Lung (tissue), 12 donors: Measurements from ENCODE around the gene LRP1B. TPM values are rescaled to one million over a fixed set of nuclear protein-coding genes. Genes with fewer than 3 reads are reported as not detected.

Experiments used
- ATAC-seq: fragments of 200-7000 bp; cut with Tn5 transposase; one replicate; pipeline ENCODE4 v1.9.1; 2020; ENCODE audit warnings: moderate number of reproducible peaks; ENCODE audit not compliant: insufficient read depth, low FRiP score
- DNase-seq, 3 donors: peaks; one replicate each; pipeline ENCODE4 v3.0.0-alpha.2; 2013 to 2017
- H3K27ac ChIP-seq, 2 donors: one replicate each; pipeline ENCODE4 v1.5.1; 2013; ENCODE audit warnings: mild to moderate bottlenecking in 2 of 2, moderate library complexity in 2 of 2, control low read depth in 1 of 2, inconsistent platforms in 1 of 2, low read depth in 1 of 2, low read length in 1 of 2
- H3K27me3 ChIP-seq, 3 donors: one replicate each; pipeline ENCODE4 v1.5.1; 2013; ENCODE audit warnings: low read length in 2 of 3; ENCODE audit not compliant: control insufficient read depth in 3 of 3, insufficient read depth in 3 of 3
- H3K36me3 ChIP-seq, 4 donors: one replicate each; pipeline ENCODE4 v1.5.1; 2013; ENCODE audit warnings: low read length in 4 of 4, mild to moderate bottlenecking in 1 of 4, moderate library complexity in 1 of 4; ENCODE audit not compliant: control insufficient read depth in 4 of 4, insufficient read depth in 4 of 4
- H3K4me1 ChIP-seq, 5 donors: one replicate each; pipeline ENCODE4 v1.5.1; 2013; ENCODE audit warnings: low read length in 5 of 5, mild to moderate bottlenecking in 2 of 5, moderate library complexity in 1 of 5; ENCODE audit not compliant: control insufficient read depth in 5 of 5, insufficient read depth in 5 of 5
- H3K4me3 ChIP-seq: one replicate; pipeline ENCODE4 v1.5.1; 2013; ENCODE audit warnings: mild to moderate bottlenecking, control low read depth, moderate library complexity
- H3K9ac ChIP-seq, 2 donors: one replicate each; pipeline ENCODE4 v1.5.1; 2013; ENCODE audit warnings: low read length in 2 of 2, control low read depth in 1 of 2; ENCODE audit not compliant: insufficient read depth in 1 of 2
- H3K9me3 ChIP-seq, 4 donors: one replicate each; pipeline ENCODE4 v1.5.1; 2013; ENCODE audit warnings: low read length in 3 of 4, mild to moderate bottlenecking in 1 of 4, moderate library complexity in 1 of 4; ENCODE audit not compliant: control insufficient read depth in 4 of 4, insufficient read depth in 3 of 4
- CTCF ChIP-seq: IDR thresholded peaks from 2 replicates; pipeline ENCODE4 v1.5.1; 2012; ENCODE audit warnings: mild to moderate bottlenecking; ENCODE audit errors: control extremely low read depth, extremely low read depth
- WGBS, 2 donors: extraction: QIAGEN DNeasy Blood & Tissue Kit; methylation state at CpG; one replicate each; pipeline ENCODE4 v1.1.7; 2013; 5-methylcytosine and 5-hydroxymethylcytosine counted together
- polyA plus RNA-seq, 2 donors: library from polyadenylated mRNA; stranded (reverse); fragments of 200-250 nt; gene quantifications; one replicate each; pipeline ENCODE4 v1.2.1, GENCODE V29; 2013
- total RNA-seq, 2 donors: library from RNA; depleted of rRNA in 1 of 2; stranded (reverse); fragments of >200 nt in 1 of 2; gene quantifications; one replicate each; pipeline ENCODE4 v1.2.1, GENCODE V29; 2014 to 2021
- donor health status: control.
- donor health status: control.
- donor health status: Bipolar disorder and iron deficiency.
- donor health status: healthy.
- donor health status: DM: yes; HTN: yes; CAD: no.

Gene LRP1B
- total and polyA plus RNA-seq, 4 donors, result 0.01 to 6.5 (median 0.16) TPM

GRCh38 chr2:141611981-141612380 is 518.8 kb downstream of the LRP1B start:
- TF ChIP-seq CTCF, result no peak
- DNase-seq (no peak), ATAC-seq (no peak)
- Histone ChIP-seq H3K27ac (no peak overlapping the region), H3K4me1 (peaks cover 0 to 6% (median 0%) of the 10 kb centered on the region in 5 donors), H3K9ac (no peak overlapping the region), H3K4me3 (no peak overlapping the region), H3K27me3 (no peaks in the 10 kb centered on the region), H3K36me3 (no peaks in the 10 kb centered on the region), H3K9me3 (no peaks in the 10 kb centered on the region)
- 88 to 94% methylated on average over 1 of the region's 1 CpG for WGBS, 2 donors

DNA sequence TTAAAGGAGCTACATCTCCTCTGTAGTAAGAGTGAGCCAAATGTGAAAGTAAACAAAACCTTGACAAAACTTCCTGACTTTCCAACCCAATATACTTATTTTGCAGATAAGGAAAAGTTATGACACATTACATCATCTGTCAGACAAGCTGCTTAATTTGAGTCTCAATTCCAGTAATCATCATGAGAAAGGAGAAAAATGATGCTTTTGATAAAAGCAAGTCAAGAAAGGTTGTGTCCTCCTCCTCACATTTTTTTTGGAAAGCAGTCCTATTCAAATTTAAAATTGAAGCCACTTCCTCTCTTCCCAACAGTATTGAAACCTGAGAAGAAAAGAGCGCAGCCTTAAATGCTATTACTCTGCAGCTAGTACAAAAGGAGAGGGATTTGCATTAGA is 519.6 kb downstream of the LRP1B start:
- H3K4me3 ChIP-seq, result no peak overlapping the region
- DNase-seq (peak in 2 of 3 donors; percentile 18), ATAC-seq (no peak)
- H3K4me1 ChIP-seq, result peaks cover 0 to 6% (median 0%) of the 10 kb centered on the region in 5 donors
- no peak overlapping the region for H3K27ac ChIP-seq
- 55 to 70% methylated on average over 1 of the region's 1 CpG for WGBS, 2 donors
- H3K9ac ChIP-seq, result no peak overlapping the region
- H3K27me3 ChIP-seq, result no peaks in the 10 kb centered on the region
- TF ChIP-seq CTCF, result no peak
- H3K9me3 ChIP-seq, result no peaks in the 10 kb centered on the region
- H3K36me3 ChIP-seq, result no peaks in the 10 kb centered on the region

DNA sequence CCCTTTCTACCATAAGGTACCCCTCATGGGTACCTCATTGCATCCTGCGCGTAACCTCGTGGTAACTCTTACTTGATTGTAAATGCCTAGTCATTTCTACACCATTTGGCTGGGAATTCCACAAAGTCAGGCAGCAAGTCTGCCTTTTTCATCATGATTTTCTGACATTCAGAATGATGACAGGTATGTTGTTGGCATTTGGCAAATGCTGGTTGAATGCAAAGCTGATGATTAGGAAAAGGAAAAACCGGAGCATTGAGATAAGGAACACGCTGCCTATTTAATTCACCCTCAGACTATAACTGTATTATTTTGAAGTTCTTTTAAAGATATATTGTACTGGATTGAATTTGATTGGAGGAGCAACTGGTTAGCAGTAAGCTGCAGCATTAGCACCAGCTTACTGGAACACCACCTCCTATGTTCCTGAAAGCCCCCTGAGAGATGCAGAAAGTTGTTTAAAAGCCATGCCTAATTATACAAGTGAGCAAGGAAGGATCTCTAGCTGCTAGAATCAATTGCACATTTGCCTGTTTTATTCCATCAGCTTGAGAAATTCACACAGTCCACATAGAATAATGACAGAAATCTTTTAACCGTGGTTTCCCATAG is 520.1 kb downstream of the LRP1B start:
- H3K36me3 ChIP-seq, result no peaks in the 10 kb centered on the region
- no peak overlapping the region for H3K9ac ChIP-seq
- no peaks in the 10 kb centered on the region for H3K27me3 ChIP-seq
- no peak for DNase-seq
- H3K27ac ChIP-seq, result no peak overlapping the region
- no peaks in the 10 kb centered on the region for H3K9me3 ChIP-seq
- WGBS, 2 donors, result 50 to 59% methylated on average over 6 of the region's 6 CpGs
- H3K4me1 ChIP-seq, result peaks cover 0 to 6% (median 0%) of the 10 kb centered on the region in 5 donors
- ATAC-seq, result no peak
- no peak overlapping the region for H3K4me3 ChIP-seq
- TF ChIP-seq CTCF, result no peak

DNA sequence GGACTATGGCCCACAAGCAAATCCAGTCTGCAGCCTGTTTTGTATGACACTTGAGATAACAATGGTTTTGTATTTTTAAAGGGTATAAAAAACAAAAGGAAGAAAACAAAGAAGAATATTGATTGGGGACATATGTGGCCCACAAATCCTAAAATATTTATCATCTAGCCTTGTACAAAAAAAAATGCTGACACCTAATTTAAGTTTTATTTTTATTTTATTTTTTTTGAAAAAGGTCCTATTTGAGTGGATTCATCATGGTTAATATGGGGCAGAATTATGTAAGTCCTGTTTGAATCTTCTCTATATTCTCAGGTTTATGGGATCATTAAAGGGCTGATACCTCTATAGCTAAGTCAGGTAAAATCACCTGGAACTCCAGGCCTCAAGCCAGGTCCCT is 525.7 kb downstream of the LRP1B start:
- no peak for ATAC-seq
- H3K27me3 ChIP-seq, result no peaks in the 10 kb centered on the region
- no peaks in the 10 kb centered on the region for H3K36me3 ChIP-seq
- no peak for TF ChIP-seq CTCF
- no peak for DNase-seq
- peaks cover 0 to 3% (median 0%) of the 10 kb centered on the region in 5 donors for H3K4me1 ChIP-seq
- no peak overlapping the region for H3K4me3 ChIP-seq
- H3K9me3 ChIP-seq, result no peaks in the 10 kb centered on the region
- no peak overlapping the region for H3K27ac ChIP-seq
- no peak overlapping the region for H3K9ac ChIP-seq
